Testis (tissue), 3 donors: Measurements from ENCODE around the gene C19orf67. TPM values are rescaled to one million over a fixed set of nuclear protein-coding genes. Genes with fewer than 3 reads are reported as not detected.
A peak's percentile ranks its signal among the peaks of the same experiment; 100 is the strongest.

Source experiments
- DNase-seq: peaks from one replicate; pipeline ENCODE4 v3.0.0-alpha.2; 2019
- H3K27ac ChIP-seq, 2 donors: fragments of 200-600 bp; sonication (generic); one replicate each; pipeline ENCODE4 v1.5.1; 2019
- H3K27me3 ChIP-seq: fragments of 200-600 bp; sonication (generic); one replicate; pipeline ENCODE4 v1.5.1; 2019
- H3K36me3 ChIP-seq: fragments of 200-600 bp; sonication (generic); one replicate; pipeline ENCODE4 v1.5.1; 2017; ENCODE audit warnings: low read depth; ENCODE audit errors: missing control alignments
- H3K4me1 ChIP-seq: fragments of 200-600 bp; sonication (generic); one replicate; pipeline ENCODE4 v1.5.1; 2019
- H3K4me3 ChIP-seq, 2 donors: fragments of 200-600 bp; sonication (generic); one replicate each; pipeline ENCODE4 v1.5.1; 2017 to 2019
- H3K9me3 ChIP-seq: fragments of 200-600 bp; sonication (generic); one replicate; pipeline ENCODE4 v1.5.1; 2017
- POLR2A ChIP-seq: fragments of 450-650 bp; IDR thresholded peaks from one replicate; pipeline ENCODE4 v1.6.1; 2017; ENCODE audit warnings: antibody characterized with exemption, mild to moderate bottlenecking, moderate library complexity
- WGBS, 2 donors: methylation state at CpG; one replicate each; pipeline ENCODE4 v1.1.5; 2018; 5-methylcytosine and 5-hydroxymethylcytosine counted together
- intact Hi-C: fragments of 100-400 bp; cut with DNase I; formaldehyde crosslinking; loops from one replicate; pipeline ENCODE4 v1.15.1; 2023; ENCODE audit warnings: low total_unique reads
- polyA plus RNA-seq: library from polyadenylated mRNA; stranded (reverse); fragments of 350-450 nt; fragmentation: Illumina TruSeq; extraction: RNeasy Lipid Tissue Mini Kit (QIAGEN cat#74804); gene quantifications from one replicate; pipeline ENCODE4 v1.2.3, GENCODE V29; 2014; ENCODE audit warnings: low read depth, low replicate concordance; ENCODE audit not compliant: insufficient read depth
- total RNA-seq, 2 donors: library from RNA; depleted of rRNA; stranded (reverse); fragments of >200 nt; gene quantifications; one replicate each; pipeline ENCODE4 v1.2.3, GENCODE V29; 2016
- TF ChIP-seq, protein P1 (sequence below), 3 experiments: fragments of 450-650 bp in 2 of 3; fragments of 200-600 bp in 1 of 3; sonication (generic) in 1 of 3; IDR thresholded peaks; one replicate each; pipeline ENCODE4 v1.5.1; 2016 to 2019; ENCODE audit warnings: antibody characterized with exemption in 3 of 3, mild to moderate bottlenecking in 2 of 3, moderate library complexity in 1 of 3

Gene C19orf67
- total and polyA plus RNA-seq, 3 donors from 2014 or later: 5.0 to 12.7 (median 12.6) TPM

DNA sequence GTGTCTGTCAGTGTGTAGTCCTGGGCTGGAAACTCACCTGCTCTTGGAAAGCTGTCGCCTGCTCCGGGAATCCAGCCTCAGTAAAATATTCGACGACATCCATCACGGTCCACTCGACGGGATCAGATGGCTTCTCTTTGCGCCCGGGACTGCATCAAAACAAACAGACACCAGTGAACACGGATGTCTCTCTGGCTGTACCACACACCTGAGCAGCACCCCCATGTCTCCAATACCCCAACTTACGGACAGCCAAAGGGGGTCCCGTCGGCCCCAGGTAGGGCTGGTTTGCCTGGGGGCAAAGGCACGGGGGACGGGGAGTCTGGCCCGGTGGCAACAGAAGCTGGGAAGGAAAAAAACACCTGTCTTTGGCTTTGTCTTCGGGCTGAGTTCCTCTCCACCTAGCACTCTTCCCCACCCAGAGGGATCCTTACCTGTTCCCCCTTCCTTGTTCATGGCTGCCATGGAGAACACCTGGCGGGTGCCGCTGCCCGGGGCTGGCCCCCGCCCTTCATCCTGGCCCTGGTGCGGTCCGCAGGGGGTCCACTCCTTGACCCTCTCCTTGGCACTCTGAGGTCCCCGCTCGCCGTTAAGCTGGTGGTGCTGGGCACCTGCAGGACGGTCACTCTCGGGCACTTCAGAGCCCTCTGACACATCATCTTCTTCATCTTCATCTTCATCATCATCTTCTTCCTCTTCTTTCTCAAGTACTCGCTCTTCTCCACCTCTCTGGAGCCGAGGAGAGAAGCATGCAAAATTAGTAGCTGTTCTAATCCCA is 3.2 kb upstream of the C19orf67 start:
- no peaks in the 10 kb centered on the region for H3K27me3 ChIP-seq
- intact Hi-C loops: no loop called here
- no peaks in the 10 kb centered on the region for H3K36me3 ChIP-seq
- H3K9me3 ChIP-seq: no peaks in the 10 kb centered on the region
- H3K27ac ChIP-seq: peak overlapping the region in 1 of 2 donors; percentile 56
- no peak for DNase-seq
- H3K4me1 ChIP-seq: peaks cover 12% of the 10 kb centered on the region
- H3K4me3 ChIP-seq: peak overlapping the region; percentile 25 to 71
- no peak for TF ChIP-seq POLR2A
- TF ChIP-seq, protein P1, sequence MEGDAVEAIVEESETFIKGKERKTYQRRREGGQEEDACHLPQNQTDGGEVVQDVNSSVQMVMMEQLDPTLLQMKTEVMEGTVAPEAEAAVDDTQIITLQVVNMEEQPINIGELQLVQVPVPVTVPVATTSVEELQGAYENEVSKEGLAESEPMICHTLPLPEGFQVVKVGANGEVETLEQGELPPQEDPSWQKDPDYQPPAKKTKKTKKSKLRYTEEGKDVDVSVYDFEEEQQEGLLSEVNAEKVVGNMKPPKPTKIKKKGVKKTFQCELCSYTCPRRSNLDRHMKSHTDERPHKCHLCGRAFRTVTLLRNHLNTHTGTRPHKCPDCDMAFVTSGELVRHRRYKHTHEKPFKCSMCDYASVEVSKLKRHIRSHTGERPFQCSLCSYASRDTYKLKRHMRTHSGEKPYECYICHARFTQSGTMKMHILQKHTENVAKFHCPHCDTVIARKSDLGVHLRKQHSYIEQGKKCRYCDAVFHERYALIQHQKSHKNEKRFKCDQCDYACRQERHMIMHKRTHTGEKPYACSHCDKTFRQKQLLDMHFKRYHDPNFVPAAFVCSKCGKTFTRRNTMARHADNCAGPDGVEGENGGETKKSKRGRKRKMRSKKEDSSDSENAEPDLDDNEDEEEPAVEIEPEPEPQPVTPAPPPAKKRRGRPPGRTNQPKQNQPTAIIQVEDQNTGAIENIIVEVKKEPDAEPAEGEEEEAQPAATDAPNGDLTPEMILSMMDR (IDR thresholded peaks at IDR 0.05): no peak
- 76% methylated on average over 27 to 30 of the region's 30 CpGs for WGBS, 2 donors

DNA sequence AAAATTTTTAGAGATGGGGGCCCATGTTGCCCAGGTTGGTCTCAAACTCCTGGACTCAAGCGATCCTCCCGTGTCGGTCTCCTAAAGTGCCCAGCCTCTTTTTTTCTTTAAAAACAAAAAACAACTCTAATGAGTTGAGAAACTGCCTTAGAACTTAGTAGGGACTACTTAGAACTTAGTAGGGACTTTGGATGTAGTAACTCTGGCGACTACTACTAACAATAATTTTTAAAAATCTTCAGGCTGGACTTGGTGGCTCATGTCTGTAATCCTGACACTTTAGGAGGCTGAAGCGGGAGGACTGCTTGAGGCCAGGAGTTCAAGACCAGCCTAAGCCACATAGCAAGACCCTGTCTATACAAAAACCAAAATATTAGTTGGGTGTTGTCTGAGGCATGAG is 515 bp upstream of the C19orf67 start:
- peaks cover 11% of the 10 kb centered on the region for H3K4me1 ChIP-seq
- no peaks in the 10 kb centered on the region for H3K9me3 ChIP-seq
- H3K27me3 ChIP-seq: no peaks in the 10 kb centered on the region
- H3K36me3 ChIP-seq: no peaks in the 10 kb centered on the region
- no peak for DNase-seq
- intact Hi-C loops: no loop called here
- H3K4me3 ChIP-seq: peak overlapping the region in 1 of 2 donors; percentile 14
- TF ChIP-seq, protein P1 (IDR thresholded peaks at IDR 0.05): no peak
- no peak for TF ChIP-seq POLR2A
- WGBS, 2 donors: 62 to 85% methylated on average over 5 of the region's 5 CpGs
- no peak overlapping the region for H3K27ac ChIP-seq

DNA sequence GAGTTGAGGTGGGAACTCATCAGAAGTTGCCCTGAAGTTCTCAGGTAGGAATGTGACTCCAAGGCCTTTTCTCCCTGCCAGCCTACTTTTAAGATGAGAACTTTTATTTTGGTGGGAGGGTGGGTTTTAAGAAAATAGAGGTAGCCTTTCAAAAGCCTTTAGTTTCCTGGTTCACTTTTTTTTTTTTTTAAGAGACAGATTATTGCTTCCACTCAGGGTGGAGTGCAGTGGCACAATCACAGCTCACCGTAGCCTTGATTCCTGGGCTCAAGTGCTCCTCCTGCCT is 3.0 kb downstream of the C19orf67 start:
- Histone ChIP-seq H3K4me3 (no peak overlapping the region), H3K36me3 (no peaks in the 10 kb centered on the region), H3K4me1 (peaks cover 13% of the 10 kb centered on the region), H3K9me3 (no peaks in the 10 kb centered on the region), H3K27ac (peak overlapping the region in 1 of 2 donors; percentile 84), H3K27me3 (no peaks in the 10 kb centered on the region)
- TF ChIP-seq POLR2A: no peak
- TF ChIP-seq, protein P1 (IDR thresholded peaks at IDR 0.05): no peak
- 0 to 36% methylated on average over 1 of the region's 1 CpG for WGBS, 2 donors
- intact Hi-C loops: no loop called here
- no peak for DNase-seq

DNA sequence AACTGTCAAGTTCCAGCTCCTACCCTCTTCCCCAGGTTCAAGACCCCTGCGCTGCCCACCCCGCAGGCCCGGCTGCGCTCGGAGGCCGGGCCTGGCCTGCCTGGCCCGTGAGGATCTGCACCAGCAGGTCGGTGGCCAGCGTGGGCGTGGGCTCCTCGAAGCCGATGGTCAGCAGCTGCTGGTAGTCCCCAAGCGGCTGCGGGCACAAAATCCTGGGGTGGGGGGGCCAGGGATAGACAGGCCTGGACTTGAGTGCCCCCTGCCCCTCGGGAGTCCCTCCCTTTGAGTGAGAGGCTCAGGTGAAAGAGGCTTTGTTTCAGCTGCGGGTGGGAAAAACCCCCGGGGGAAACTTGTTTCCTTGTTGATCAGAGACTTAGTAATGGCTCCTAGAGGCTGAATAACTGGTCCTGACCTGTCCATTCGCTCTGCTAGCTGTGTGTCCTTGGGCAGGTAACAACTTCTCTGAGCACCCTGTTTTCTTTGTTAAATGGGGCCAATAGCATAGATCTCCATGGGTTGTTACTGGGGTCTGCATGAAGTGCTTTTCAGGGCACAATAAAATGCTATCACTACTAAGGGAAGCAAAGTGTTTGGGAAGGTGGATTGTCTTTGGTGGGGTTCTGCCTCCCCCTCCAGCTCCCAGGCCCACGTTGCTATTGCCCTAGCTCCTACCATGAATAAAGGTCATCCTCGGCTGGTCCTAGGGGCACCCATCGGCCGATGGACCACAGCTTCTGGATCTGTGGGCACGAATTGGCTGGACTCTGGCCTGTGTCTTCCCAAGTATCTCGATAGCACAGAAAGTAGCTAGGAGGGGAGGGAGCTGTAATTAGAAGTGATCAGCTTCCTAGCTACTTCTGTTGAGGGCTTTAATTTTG is 3.5 kb downstream of the C19orf67 start:
- TF ChIP-seq POLR2A: no peak
- TF ChIP-seq, protein P1 (IDR thresholded peaks at IDR 0.05): no peak
- Histone ChIP-seq H3K36me3 (no peaks in the 10 kb centered on the region), H3K27me3 (no peaks in the 10 kb centered on the region), H3K27ac (peak overlapping the region; percentile 84), H3K4me3 (peak overlapping the region; percentile 67 to 86), H3K9me3 (no peaks in the 10 kb centered on the region), H3K4me1 (peaks cover 13% of the 10 kb centered on the region)
- intact Hi-C loops: no loop called here
- 15 to 41% methylated on average over 9 to 24 of the region's 24 CpGs for WGBS, 2 donors
- peak; percentile 51 for DNase-seq
